Measurements from ENCODE around the gene SYNPR.

DNA sequence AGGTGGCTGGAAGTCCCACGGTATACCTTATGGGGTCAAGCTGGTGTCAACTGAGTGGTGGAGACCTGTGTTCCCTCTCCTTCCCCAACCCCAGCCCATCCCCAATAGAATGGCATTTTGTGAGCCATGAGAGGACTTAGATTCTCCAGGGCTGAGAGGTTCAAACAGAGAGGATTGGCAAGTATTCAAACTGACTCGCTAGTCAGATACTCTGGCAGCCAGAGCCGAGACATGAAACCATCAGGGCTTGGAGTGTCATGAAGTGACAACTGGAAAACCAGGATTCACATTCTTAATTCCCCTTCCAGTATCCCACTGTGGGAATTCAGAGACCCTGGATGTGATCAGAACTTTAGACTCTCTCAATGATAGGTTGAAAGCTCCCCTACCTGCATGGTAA, 215.0 kb downstream of the SYNPR start:
- TF ChIP-seq CTCF (IDR thresholded peaks at IDR 0.05) (no peak), POLR2A (IDR thresholded peaks at IDR 0.05) (no peak)

All from lower leg skin (tissue), 3 donors.